HG03521 (cell line): Measurements from ENCODE around the gene WT1.
"Not testable (repeated sequence)": the region's sequence is repeated elsewhere in the genome, so short reads cannot be mapped to it uniquely, and the experiment has no call there.

Source experiments
- ATAC-seq: cut with Tn5 transposase; IDR thresholded peaks from one replicate; pipeline ENCODE4 v1.9.1; 2021; ENCODE audit warnings: mild to moderate bottlenecking, moderate library complexity; ENCODE audit not compliant: unreplicated experiment

The WT1 gene

DNA sequence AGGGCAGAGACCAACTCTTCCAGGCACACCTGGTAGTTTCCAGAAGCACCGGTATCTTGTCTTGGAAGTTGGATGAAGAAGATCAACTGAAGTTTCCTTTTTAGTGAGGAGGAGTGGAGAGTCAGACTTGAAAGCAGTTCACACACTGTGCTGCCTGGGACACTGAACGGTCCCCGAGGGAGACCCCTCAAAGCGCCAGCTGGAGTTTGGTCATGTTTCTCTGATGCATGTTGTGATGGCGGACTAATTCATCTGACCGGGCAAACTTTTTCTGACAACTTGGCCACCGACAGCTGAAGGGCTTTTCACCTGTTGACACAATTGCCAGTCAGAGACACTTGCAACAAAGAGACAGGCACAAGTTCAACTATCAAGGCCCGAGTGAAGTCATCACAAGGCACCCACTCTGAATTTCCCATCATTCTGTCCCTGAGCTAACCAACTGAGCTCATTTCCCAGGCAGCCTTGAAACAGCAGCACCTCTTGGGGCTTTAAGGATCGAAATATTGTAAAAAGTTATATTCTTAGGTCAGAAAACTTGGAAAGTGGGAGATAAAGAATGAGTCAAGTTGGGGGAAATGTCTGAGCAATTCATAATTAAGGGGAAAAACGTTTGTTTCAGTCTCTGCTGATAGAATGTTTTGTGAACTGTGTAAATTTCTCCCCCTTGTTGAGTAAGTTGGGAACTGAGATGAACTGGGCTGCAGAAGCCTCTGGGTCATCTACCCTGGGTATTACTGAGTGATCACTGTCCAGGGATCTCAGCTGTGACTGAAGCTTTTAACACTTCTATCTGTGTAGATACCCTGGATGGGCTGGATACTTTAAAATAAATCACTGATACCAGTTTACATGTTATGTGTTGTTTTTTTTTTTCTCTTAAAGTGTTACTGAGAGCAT, 46.2 kb downstream of the WT1 start:
- ATAC-seq, result no peak

DNA sequence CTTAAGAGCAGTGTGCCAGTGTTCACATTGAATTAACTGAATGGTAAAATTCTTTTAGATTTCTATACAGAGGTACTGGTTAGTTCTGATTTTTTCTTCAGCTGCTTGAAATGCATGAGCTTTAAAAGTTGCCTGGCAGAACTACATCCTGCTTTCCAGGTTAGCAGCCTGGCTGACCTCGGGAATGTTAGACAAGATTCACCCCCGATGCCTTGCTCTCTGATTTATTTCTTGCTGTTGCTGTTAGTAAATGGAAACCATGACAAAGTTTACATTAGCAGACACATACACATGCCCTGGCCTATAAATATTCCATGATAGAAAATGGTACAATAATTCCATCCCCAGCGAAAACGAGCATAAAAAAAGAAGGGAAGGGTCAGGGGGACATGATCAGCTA, 47.0 kb downstream of the WT1 start:
- ATAC-seq, result no peak

DNA sequence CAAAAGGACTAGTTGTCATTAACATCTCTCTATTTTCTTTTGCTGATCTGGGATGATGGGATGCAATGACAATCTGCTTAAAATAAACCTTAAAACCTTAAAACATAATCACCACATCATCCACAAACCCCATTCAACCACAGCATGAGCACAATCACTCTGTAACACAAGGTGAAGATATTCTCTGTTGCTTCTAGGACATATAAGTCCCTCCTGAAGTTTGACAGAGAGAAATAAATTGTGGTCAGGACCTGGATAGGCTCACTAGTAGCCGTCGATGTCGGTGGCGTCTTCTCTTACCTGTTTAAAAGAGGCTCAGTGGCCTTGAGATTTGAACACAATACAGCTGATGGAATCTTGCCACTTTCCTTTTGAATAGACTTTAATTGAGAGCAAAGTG, 47.9 kb downstream of the WT1 start:
- ATAC-seq, result no peak

DNA sequence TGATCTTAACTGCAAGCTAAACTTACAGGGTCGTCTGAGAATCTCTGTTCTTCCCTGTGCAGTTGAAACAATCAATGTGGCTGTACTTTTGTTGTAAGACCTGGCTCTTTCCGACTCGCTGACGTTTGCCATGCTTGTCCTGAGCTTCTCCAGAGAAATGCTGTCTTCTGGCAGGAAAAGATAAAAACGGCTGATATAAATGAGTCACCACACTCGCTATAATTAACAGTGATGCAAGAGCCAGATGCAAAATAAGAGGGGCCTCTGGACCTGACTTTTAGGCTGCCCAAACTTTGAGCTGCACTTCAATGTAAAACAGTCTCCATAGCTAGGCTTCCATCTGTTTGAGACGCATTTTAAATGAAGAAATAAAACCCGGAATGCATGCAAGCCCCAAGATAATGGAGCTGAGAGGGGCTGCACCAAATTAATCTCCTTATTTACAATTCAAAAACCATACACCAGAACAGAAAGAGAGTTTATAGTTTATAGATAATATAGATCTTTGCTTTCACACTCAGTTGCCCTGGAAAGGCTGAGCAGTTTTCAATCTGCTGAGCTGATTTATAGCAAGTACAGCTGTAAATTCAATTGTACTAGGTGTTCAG, 48.5 kb downstream of the WT1 start:
- ATAC-seq, result no peak

DNA sequence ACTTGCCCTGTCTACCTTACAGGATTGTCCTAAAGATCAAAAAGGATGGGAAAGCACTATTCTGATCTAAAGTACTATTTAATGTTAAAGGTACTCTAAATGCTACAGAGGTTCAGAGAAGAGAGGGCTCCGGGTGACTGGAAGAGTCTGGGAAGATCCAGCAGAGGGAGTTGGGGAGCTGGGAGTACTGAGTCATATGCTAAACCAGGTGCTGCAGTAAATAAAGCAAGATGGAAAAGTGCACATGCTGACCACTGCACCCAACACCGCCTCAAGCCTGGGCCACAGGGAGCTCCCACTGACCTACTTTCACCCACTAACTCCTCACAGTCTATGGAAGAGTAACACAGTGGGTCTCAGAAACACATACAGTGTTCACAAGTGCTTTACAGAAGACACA, 49.3 kb downstream of the WT1 start:
- ATAC-seq, result no peak

DNA sequence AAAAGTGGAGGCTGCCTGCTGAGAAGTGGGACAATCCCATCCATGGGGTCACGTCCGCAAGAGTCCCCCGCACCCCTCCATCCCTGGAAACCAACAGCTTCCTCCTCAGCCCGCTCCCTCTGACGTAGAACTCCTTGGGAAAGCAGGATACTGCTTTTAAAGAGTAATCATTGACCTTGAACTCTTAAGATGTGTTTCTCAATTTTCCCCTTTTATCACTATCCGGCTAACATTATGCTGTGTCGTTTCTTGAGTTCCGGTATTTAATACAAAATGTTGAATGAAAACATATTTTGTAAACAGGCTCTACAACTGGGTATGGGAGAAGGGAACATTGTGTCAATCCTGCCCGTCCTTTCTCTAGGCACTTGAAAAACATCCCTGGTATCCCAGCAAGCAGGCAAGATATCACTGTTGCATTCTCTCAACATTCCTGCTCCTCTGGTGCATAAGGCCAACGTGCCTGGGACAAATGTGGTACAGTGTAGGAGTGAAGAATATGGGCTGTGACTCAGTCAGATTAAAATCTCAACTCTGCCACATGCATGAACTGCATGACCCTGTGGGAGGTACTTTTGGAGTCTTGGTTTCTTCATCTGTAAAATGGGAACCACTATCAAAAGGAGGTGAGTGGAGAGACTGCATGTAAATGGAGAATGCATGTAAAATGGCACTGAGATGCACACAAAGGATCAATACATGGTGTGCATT, 52.8 kb downstream of the WT1 start:
- no peak for ATAC-seq

DNA sequence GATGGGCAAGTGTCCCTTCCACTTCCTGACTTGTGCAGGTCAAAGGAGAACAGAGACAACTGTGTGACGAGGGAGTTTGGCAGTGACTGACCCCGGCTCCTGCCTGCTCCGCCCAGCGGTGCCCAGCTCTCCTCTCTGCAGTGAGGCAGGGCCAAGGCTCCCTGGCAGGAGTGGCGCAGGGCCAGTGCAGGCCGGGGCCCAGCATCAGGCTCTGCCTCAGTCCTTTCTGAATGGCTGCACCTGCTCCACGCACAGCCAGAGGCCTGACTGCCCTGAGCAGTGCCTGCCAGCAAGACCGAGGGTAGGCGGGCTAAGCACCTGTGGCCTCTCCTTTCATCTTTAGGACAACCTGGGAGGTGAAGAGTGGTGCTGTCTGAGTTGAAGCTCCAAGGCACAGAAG, 54.2 kb downstream of the WT1 start:
- ATAC-seq, result no peak

DNA sequence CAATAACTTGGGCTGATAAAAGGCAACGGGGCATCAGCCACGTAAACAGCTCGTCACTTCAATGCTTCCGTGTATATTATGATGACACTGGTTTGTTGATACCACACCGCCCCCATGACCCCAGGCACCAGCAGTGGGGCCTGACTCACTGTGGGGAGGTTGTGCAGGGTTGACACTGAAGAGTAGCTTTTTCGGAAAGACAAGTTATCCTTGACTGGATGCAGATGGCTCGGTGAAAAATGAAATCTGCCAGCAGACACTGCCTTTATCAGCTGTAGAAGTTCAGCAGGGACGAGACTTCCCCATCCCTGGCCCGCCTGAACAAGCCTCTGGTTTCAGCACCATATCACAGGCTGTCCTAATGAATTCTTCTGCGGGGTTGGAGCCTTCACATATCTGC, 55.6 kb downstream of the WT1 start:
- no peak for ATAC-seq

DNA sequence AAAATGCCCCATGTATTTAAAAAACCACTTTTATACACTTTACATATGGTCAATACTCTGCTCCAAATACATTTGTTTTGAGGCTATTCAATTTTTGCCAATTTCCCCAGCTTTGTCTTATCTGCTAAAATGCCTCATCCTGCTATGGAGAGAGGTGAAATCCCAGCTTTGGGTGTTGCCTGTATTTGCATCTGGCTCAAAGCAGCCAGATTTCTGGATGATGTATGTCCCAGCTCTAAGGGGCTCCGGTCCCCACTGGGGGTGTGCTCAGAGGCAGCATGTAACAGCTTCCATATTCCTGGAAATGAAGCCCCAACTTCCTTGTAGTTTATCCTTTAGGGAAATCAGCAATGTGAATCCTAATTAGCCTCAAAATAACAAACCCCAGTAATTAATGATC, 59.5 kb downstream of the WT1 start:
- no peak for ATAC-seq

DNA sequence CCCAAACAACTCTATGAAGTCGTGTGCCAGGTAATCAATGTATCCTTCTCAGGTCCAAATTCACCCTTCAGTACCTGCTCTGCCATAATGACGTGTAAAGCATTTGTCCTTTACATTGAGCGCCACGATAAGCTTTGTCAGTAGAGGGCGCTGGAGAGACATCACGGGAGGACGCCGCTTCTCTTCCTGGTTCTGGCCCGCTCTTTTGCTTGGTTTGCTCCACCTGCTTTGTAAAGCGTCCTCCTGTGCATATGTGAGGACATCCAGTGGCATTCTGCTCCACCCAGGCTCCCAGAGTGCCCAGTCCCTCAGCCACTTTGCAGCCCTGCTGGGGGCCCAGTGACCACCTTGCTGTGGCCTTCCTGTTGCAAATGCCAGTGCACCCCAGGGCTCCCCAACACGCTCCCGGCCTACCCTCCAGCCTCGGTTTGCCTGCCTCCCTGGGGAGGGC, 61.1 kb downstream of the WT1 start:
- ATAC-seq, result no peak

DNA sequence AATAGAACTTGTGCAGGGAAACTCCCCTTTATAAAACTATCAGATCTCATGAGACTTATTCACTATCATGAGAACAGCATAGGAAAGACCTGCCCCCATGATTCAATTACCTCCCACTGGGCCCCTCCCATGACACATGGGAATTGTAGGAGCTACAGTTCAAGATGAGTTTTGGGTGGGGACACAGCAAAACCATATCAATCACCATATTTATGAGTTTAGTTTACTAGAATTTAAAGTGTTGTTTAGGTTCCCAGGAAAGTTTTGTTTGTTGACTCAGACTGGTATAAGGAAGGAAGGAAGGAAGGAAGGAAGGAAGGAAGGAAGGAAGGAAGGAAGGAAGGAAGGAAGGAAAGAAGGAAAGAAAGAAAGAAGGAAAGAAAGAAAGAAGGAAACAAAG, 65.4 kb downstream of the WT1 start:
- not testable (repeated sequence) for ATAC-seq

DNA sequence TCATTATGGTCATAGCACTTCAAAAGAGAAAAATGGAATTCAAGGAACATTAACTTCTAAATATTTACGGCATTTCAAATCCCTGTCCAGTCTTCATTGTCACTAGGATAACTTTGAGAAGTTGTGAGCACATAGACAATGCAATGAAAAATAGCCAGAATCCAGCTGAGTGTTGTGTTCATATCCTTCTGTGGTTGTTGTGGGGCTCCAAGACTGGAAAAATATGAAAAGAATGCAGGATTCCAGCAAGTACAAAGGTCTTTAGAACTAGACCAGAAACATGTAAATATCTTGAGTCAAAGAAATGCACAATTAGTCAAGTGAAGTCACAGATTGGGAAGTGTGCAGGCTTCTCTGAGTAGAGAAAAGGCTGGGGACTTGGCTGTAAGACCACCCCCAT, 68.7 kb downstream of the WT1 start:
- ATAC-seq, result no peak

DNA sequence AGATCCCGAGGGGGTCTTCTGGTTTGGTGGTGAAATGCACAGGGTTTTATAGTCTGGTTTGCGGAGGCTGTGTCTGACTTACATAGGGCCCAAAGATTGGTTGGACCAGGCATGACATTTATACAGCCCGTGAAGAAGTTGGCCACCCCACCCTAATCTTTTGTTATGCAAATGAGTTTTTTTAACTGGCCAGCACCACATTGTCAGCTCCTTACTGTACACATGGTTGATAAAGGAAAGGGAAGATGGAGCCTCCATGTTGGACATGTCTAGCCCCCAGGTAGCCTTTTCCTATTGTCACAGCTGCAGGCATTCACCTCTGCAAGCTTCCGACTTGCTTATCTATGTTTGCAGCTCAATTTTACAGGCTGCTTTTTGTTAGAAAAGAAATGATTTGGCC, 70.1 kb downstream of the WT1 start:
- no peak for ATAC-seq

DNA sequence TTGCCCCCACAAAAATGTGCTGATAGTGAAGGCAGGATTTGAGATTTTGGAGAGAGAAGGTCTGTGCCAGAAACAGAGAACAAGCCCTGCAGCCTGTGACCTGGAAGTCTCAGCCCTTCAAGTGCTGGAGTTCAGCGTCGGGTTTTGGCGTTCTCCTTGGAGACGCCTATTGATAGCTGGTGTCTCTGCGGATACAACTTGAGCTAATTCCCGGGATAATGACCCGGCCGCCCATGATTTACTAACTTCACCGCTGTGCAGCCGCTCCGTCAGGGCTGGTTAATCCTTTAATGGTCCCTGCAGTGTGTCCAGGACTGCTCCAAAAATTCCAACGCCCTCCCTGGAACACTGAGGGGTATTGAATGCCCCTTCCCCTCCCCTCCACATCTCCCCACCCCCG, 76.6 kb downstream of the WT1 start:
- no peak for ATAC-seq

DNA sequence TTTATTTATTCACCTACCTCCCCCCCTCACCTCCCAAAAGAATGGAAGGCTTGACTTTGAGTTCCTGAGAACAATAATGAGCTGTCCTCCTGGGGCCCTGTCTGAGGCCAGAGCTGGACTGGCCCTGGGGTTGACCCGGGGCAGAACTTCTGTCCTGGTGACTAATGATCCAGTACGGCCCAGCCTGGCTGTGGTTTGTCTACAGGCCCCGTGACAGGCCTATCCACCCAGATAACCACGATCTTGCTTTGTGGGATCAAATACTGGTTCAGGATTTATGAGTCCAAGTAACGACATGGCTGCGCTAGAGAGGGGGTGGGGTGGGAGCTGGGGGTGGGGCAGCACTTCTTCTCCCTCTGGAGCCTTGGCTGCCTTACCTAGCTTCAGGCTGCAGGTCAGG, 81.5 kb downstream of the WT1 start:
- no peak for ATAC-seq

DNA sequence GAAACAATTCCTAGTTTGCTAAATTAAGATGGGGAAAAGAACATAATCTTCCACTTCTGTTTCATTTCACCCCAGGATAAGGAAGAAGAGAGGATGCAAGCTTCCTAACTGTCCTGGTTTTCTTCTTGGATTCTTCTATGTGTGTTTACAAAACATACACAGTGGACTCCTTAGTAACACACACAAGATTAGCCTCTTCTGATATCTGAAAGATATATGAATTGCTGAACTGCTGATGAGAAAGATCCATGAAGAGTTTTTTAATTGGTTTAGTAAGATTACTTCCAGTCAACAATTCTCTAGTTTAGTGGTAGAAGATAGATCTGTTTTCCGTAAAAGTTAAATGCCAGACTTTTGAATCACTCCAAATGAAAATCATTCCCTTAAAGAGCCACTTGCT, 86.8 kb downstream of the WT1 start:
- ATAC-seq, result no peak

DNA sequence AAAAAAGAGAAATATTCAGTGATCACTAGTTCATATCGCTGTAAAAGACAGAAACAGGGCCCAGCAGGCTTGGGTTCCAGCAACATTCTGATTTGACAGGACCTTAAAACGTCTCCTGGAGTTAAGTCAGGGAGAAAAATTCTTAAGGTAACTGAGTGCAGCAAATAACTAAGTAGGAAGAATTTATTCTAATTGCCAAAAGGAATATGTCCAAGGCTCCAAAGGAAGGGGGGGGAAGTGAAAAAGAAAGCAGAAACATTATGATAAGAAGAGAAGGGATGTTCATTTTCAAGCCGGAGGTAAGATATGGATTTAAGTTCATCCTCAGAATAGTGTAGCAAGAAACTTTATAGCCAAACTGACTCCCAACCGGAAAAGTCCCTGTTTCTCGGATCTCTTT, 90.4 kb downstream of the WT1 start:
- ATAC-seq, result no peak

DNA sequence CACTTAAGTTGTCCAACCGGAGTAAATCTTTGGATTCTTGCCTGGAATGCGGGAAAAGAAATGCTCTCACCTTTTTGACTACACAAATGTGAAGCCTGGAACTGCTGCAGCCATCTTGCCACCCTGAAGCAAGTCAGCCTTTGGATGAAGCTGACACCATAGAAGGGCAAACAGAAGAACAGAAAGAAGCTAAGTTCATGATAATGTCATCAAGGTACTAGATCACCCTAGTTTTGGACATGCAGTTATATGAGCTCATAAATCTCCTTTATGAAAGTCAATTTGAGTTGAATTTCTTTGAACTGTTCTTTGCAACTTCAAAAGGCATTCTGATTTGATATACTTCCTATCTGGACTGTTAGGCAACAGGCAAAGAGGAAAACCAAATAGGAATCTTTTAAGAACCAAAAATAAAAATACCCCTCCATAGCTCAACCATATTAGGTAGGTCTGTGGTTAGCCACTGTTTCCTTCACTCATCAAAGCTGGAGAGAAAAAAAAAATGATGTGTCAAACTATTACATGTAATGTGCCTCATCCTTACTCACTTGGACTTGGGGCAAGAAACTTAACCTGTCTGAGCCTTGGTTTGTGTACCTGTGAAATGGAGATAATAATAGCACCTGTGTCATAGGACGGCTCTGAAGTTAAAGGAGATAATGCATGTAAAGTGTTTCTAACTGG, 91.9 kb downstream of the WT1 start:
- no peak for ATAC-seq

DNA sequence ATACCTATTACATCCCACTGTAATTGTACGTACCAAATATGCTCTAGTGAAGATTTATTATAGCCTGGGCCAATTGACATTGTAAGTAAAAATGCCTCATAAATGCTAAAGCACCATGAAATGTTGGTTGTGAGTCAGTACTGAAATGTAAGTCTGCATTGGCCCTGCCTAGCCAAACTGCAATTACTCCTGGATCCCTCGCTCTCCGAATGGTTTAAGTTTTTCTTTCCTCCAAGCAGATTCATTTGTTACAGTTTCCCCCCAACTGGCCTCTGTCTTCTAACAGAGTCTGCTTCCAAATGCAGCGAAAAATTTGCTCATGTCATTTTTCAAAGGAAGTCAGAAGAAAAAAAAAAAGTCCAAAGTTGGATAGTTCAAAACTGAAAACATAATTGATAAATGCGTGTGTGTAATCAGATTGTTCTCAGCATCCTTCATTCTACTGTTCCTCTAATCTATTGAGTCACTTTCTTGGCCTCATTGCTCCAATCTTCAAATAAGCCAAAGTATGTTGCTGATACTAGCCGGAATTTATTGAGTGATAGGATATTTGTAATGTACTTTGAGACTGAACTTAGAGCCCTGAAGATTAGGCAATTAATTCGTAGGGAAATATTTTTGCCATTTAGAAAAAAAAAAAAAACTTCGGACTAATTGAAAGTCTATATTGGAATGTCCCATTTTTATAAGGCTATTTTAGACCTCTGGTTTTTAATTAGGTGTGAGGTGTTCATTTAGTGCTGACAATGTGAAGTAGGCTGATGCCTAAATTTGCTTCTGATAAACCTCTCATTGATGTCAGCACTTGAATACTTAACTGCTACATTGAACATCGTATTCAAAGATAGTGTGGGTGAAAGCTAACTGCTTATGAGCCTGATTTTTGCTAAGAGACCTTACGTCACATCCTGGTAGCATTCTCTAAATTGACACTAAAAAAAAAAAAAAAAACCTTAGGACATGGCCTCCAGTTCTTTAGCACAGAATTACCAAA, 93.4 kb downstream of the WT1 start:
- no peak for ATAC-seq

DNA sequence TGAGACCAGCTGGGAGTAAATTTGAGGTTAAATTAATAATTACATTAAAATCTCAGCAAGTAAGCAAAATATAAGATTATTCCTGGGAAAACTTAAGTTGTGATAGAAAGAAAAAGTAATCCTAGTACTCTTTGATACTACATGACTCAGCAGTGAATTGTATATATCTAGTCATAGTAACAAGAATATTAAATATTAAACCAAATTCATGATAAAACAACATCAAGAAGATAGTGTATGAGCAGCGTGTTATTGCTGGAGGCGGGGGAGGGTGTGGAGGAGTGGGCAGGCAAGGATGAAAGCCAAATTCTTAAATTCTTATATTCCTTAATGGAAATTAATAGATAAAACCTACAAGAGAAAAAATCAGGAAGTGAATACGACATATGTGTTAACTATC, 95.2 kb downstream of the WT1 start:
- no peak for ATAC-seq
